ENCODE measurements around the gene LAYN.
A peak's percentile ranks its signal among the peaks of the same experiment; 100 is the strongest.

Gene LAYN

DNA sequence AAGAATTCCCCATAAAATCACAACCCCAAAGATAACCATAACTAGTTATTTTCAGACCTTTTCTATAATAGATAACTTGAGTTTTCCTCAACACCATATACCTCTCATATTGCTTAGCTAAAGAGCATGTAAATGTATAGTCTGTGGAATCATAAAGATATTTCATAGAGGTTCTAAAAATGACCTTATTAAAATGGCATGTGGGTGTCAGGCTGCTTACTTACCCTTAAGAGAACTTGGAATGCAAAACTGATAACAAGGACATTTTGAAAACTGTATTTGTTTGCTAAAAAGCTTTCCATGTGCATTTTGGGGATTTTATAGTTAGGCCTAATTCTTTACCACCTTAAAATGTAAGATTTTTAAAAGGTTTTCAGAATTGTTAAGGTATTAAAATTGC, 66.5 kb downstream of the LAYN start:
- Histone ChIP-seq H3K27me3 (ENCODE audit: insufficient read depth, low read length, poor library complexity) (peaks cover 3% of the 10 kb centered on the region), H3K4me3 (ENCODE audit: low read length) (no peak overlapping the region), H3K79me1 (ENCODE audit: low read length) (peaks cover 2% of the 10 kb centered on the region), H3K9ac (ENCODE audit: low read length) (no peak overlapping the region), H4K5ac (ENCODE audit: low read length) (no peak overlapping the region), H3K18ac (ENCODE audit: low read length) (no peak overlapping the region), H3K4ac (ENCODE audit: low read depth, low read length) (no peak overlapping the region), H3K4me2 (ENCODE audit: low read length) (no peak overlapping the region), H2BK5ac (ENCODE audit: low read length) (no peak overlapping the region), H3K36me3 (ENCODE audit: control insufficient read depth, insufficient read depth, low read length) (no peaks in the 10 kb centered on the region), H3K23ac (ENCODE audit: low read length) (no peak overlapping the region), H3K79me2 (ENCODE audit: control insufficient read depth, insufficient read depth, low read length) (no peaks in the 10 kb centered on the region), H2BK15ac (replicated peaks; ENCODE audit: low read depth) (no peak overlapping the region), H3K4me1 (ENCODE audit: control insufficient read depth, low read depth, low read length) (peaks cover 5% of the 10 kb centered on the region), H3K27ac (ENCODE audit: low read depth, low read length) (no peak overlapping the region), H2BK120ac (ENCODE audit: low read depth, low read length) (no peak overlapping the region), H3K56ac (ENCODE audit: low read length) (no peak overlapping the region), H2AK5ac (ENCODE audit: low read length) (no peak overlapping the region), H4K8ac (ENCODE audit: low read depth, low read length) (no peak overlapping the region)
- DNase-seq, result no peak

DNA sequence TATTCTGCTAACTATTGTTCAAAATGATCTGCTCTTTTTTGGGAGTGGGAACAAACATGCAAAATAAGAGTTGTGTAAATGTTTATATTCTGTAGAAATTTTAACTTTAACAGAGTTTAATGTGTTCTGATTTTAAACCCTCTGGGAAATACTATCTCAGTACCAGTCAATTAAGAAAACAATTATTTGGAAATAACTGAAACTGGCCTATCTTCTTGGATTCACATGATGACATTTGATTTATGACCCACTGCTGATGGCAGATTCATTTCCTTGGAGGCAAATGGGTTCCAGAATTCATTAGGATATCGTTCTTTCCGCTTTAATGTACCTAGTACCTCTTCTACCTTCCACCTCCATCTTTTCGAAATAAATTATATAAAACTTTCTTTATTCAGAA, 67.2 kb downstream of the LAYN start:
- H3K23ac ChIP-seq (ENCODE audit: low read length), result no peak overlapping the region
- no peak overlapping the region for H2BK15ac ChIP-seq (replicated peaks; ENCODE audit: low read depth)
- H2BK120ac ChIP-seq (ENCODE audit: low read depth, low read length), result no peak overlapping the region
- no peak overlapping the region for H3K4ac ChIP-seq (ENCODE audit: low read depth, low read length)
- WGBS (ENCODE audit: extremely low coverage, insufficient coverage, low lambda C conversion rate), result 100% methylated on average over 3 of the region's 3 CpGs
- no peak overlapping the region for H4K5ac ChIP-seq (ENCODE audit: low read length)
- H3K18ac ChIP-seq (ENCODE audit: low read length), result no peak overlapping the region
- no peak overlapping the region for H3K4me2 ChIP-seq (ENCODE audit: low read length)
- H3K4me3 ChIP-seq (ENCODE audit: low read length), result no peak overlapping the region
- no peak overlapping the region for H2AK5ac ChIP-seq (ENCODE audit: low read length)
- H3K56ac ChIP-seq (ENCODE audit: low read length), result no peak overlapping the region
- no peaks in the 10 kb centered on the region for H3K36me3 ChIP-seq (ENCODE audit: control insufficient read depth, insufficient read depth, low read length)
- peaks cover 3% of the 10 kb centered on the region for H3K27me3 ChIP-seq (ENCODE audit: insufficient read depth, low read length, poor library complexity)
- no peaks in the 10 kb centered on the region for H3K79me2 ChIP-seq (ENCODE audit: control insufficient read depth, insufficient read depth, low read length)
- no peak overlapping the region for H3K9ac ChIP-seq (ENCODE audit: low read length)
- no peak overlapping the region for H3K27ac ChIP-seq (ENCODE audit: low read depth, low read length)
- peaks cover 2% of the 10 kb centered on the region for H3K79me1 ChIP-seq (ENCODE audit: low read length)
- H3K4me1 ChIP-seq (ENCODE audit: control insufficient read depth, low read depth, low read length), result peaks cover 5% of the 10 kb centered on the region
- no peak overlapping the region for H4K8ac ChIP-seq (ENCODE audit: low read depth, low read length)
- no peak overlapping the region for H2BK5ac ChIP-seq (ENCODE audit: low read length)
- no peak for DNase-seq

Small RNAs within 50 kb of the gene (small RNA-seq; reads per million reads assigned to genes)
- gene MIR34B (ENCODE audit: insufficient read depth) (95.1 reads per million, percentile 96 among the genes with 10 or more reads in this experiment), gene MIR34C (ENCODE audit: insufficient read depth) (1,117 reads per million, percentile 99 among the genes with 10 or more reads in this experiment)

Measured in mesendoderm (in vitro differentiated cells).